Measurements from ENCODE around the gene TXNRD2.
A peak's percentile ranks its signal among the peaks of the same experiment; 100 is the strongest.

The TXNRD2 gene

GRCh38 chr22:19905347-19906276 lies 36.0 kb downstream of the TXNRD2 start:
- DNase-seq (ENCODE audit: low read depth in 2 of 3, low spot score in 2 of 3), result no peak

- no peak for DNase-seq (ENCODE audit: low read depth in 2 of 3, low spot score in 2 of 3)
Observed at GRCh38 chr22:19904935-19905334, 36.7 kb downstream of the TXNRD2 start.

- DNase-seq (ENCODE audit: low read depth in 2 of 3, low spot score in 2 of 3), result no peak
Observed at GRCh38 chr22:19904174-19904856, 37.3 kb downstream of the TXNRD2 start.

- DNase-seq (ENCODE audit: low read depth in 2 of 3, low spot score in 2 of 3), result no peak
Observed at GRCh38 chr22:19903513-19903912, 38.1 kb downstream of the TXNRD2 start.

GRCh38 chr22:19903031-19903430 lies 38.6 kb downstream of the TXNRD2 start:
- DNase-seq (ENCODE audit: low read depth in 2 of 3, low spot score in 2 of 3), result no peak

GRCh38 chr22:19902245-19902715 lies 39.3 kb downstream of the TXNRD2 start:
- no peak for DNase-seq (ENCODE audit: low read depth in 2 of 3, low spot score in 2 of 3)

GRCh38 chr22:19901577-19902244 lies 39.9 kb downstream of the TXNRD2 start:
- no peak for DNase-seq (ENCODE audit: low read depth in 2 of 3, low spot score in 2 of 3)

- DNase-seq (ENCODE audit: low read depth in 2 of 3, low spot score in 2 of 3), result no peak
Observed at GRCh38 chr22:19900707-19901436, 40.7 kb downstream of the TXNRD2 start.

GRCh38 chr22:19898831-19899567 lies 42.6 kb downstream of the TXNRD2 start:
- DNase-seq (ENCODE audit: low read depth in 2 of 3, low spot score in 2 of 3), result no peak

GRCh38 chr22:19898145-19898544 lies 43.5 kb downstream of the TXNRD2 start:
- no peak for DNase-seq (ENCODE audit: low read depth in 2 of 3, low spot score in 2 of 3)

GRCh38 chr22:19897726-19898125 lies 43.9 kb downstream of the TXNRD2 start:
- DNase-seq (ENCODE audit: low read depth in 2 of 3, low spot score in 2 of 3), result no peak

GRCh38 chr22:19896665-19897355 lies 44.8 kb downstream of the TXNRD2 start:
- DNase-seq (ENCODE audit: low read depth in 2 of 3, low spot score in 2 of 3), result no peak

- DNase-seq (ENCODE audit: low read depth in 2 of 3, low spot score in 2 of 3), result no peak
Observed at GRCh38 chr22:19895160-19895849, 46.3 kb downstream of the TXNRD2 start.

GRCh38 chr22:19893363-19893762 lies 48.3 kb downstream of the TXNRD2 start:
- no peak for DNase-seq (ENCODE audit: low read depth in 2 of 3, low spot score in 2 of 3)

- DNase-seq (ENCODE audit: low read depth in 2 of 3, low spot score in 2 of 3), result no peak
Observed at GRCh38 chr22:19892925-19893324, 48.7 kb downstream of the TXNRD2 start.

- DNase-seq (ENCODE audit: low read depth in 2 of 3, low spot score in 2 of 3), result peak; percentile 28 to 37 (median 33)
Observed at GRCh38 chr22:19892257-19892879, 49.2 kb downstream of the TXNRD2 start.

- DNase-seq (ENCODE audit: low read depth in 2 of 3, low spot score in 2 of 3), result peak; percentile 40 to 64 (median 62)
Observed at GRCh38 chr22:19891317-19892256, 50.0 kb downstream of the TXNRD2 start.
